ENCODE measurements around the gene NEDD8.

NEDD8 gene

GRCh38 chr14:24263848-24264247 is 31.7 kb upstream of the NEDD8 start:
- no peak for DNase-seq (ENCODE audit: low read depth)

GRCh38 chr14:24262821-24263733 is 30.9 kb upstream of the NEDD8 start, which contains the start of gene TGM1:
TGM1 (minus strand) TSS chr14:24263177; CDS start chr14:24262352, 825 bp downstream.
- DNase-seq (ENCODE audit: low read depth) = no peak

- DNase-seq (ENCODE audit: low read depth) = no peak
These were observed 29.8 kb upstream of the NEDD8 start for GRCh38 chr14:24261969-24262327.

- no peak for DNase-seq (ENCODE audit: low read depth)
These were observed 29.2 kb upstream of the NEDD8 start for GRCh38 chr14:24261256-24261968.

- DNase-seq (ENCODE audit: low read depth) = no peak
These were observed 28.6 kb upstream of the NEDD8 start for GRCh38 chr14:24260780-24261157.

- no peak for DNase-seq (ENCODE audit: low read depth)
These were observed 28.0 kb upstream of the NEDD8 start for GRCh38 chr14:24260026-24260779.

GRCh38 chr14:24259282-24260025 is 27.3 kb upstream of the NEDD8 start:
- no peak for DNase-seq (ENCODE audit: low read depth)

GRCh38 chr14:24258548-24259265 is 26.5 kb upstream of the NEDD8 start:
- no peak for DNase-seq (ENCODE audit: low read depth)

- DNase-seq (ENCODE audit: low read depth) = no peak
These were observed 26.0 kb upstream of the NEDD8 start for GRCh38 chr14:24258119-24258518.

GRCh38 chr14:24256960-24257359 is 24.8 kb upstream of the NEDD8 start:
- no peak for DNase-seq (ENCODE audit: low read depth)

GRCh38 chr14:24255931-24256711 is 24.0 kb upstream of the NEDD8 start:
- no peak for DNase-seq (ENCODE audit: low read depth)

- no peak for DNase-seq (ENCODE audit: low read depth)
These were observed 23.3 kb upstream of the NEDD8 start for GRCh38 chr14:24255438-24255837.

GRCh38 chr14:24254630-24255392 is 22.6 kb upstream of the NEDD8 start:
- no peak for DNase-seq (ENCODE audit: low read depth)

- no peak for DNase-seq (ENCODE audit: low read depth)
These were observed 21.8 kb upstream of the NEDD8 start for GRCh38 chr14:24253936-24254335.

- DNase-seq (ENCODE audit: low read depth) = no peak
These were observed 20.3 kb upstream of the NEDD8 start for GRCh38 chr14:24252289-24253124.

GRCh38 chr14:24251880-24252288 is 19.7 kb upstream of the NEDD8 start:
- no peak for DNase-seq (ENCODE audit: low read depth)

- no peak for DNase-seq (ENCODE audit: low read depth)
These were observed 18.2 kb upstream of the NEDD8 start for GRCh38 chr14:24250354-24250753.

GRCh38 chr14:24249230-24250021 is 17.3 kb upstream of the NEDD8 start:
- DNase-seq (ENCODE audit: low read depth) = no peak

Measured in stimulated activated CD8-positive, alpha-beta memory T cell treated with anti-CD3 and anti-CD28 coated beads, Interleukin-15, amount 100 ng/mL, for 24 hours (primary cell).